HG03175 (cell line): Measurements from ENCODE around the gene RNF217.
"Not testable (repeated sequence)": the region's sequence is repeated elsewhere in the genome, so short reads cannot be mapped to it uniquely, and the experiment has no call there.

ENCODE experiments used
- ATAC-seq: cut with Tn5 transposase; IDR thresholded peaks from one replicate; pipeline ENCODE4 v1.9.1; 2021; ENCODE audit warnings: mild to moderate bottlenecking, moderate library complexity; ENCODE audit not compliant: unreplicated experiment

The RNF217 gene

GRCh38 chr6:125123051-125123450 is 160.8 kb downstream of the RNF217 start:
- ATAC-seq, result no peak

GRCh38 chr6:125123468-125124048 is 161.3 kb downstream of the RNF217 start:
- ATAC-seq, result no peak

DNA sequence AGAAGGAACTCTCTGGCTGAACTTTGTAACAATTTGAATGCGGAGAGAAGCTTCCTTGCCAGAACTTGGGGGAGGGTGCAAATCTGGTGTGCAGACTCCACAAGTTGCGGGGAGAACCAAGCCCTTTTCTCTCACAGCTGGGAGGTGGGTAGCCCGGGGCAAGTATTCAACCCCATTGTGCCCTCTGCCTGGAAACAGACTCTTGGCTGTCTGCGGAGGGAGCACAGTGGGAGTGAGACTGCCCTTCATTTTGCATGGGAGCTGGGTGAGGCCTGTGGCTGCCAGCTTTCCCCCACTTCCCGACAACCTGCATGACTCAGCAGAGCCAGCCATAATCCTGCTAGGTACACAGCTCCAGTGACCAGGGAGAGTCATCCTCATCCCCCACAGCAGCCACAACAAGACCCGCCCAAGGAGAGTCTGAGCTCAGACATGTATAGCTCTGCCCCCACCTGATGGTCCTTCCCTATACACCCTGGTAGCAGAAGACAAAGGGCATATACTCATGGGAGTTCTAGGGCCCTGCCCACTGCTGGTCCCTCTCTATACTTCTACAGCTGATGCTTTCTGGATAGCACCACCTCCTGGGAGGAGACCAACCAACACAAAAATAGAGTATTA is 161.9 kb downstream of the RNF217 start:
- ATAC-seq, result no peak

- ATAC-seq, result not testable (repeated sequence)
Observed at GRCh38 chr6:125125856-125126255, 163.6 kb downstream of the RNF217 start.

DNA sequence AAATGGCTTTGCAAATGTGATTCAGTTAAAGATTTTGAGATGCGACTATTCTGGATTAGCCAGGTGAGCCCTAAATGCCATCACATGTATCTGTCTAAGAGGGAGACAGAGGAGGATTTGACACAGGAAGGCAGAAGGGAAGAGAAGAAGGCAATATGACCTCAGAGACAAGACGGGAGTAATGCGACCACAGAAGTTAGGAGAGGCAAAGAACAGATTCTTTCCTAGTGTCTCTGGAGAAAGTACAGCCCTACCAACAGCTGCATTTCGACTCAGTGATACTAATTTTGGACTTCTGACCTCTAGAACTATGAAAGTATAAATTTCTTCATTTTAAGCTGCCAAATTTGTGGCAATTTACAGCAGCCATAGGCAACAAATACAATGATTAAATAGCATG is 167.1 kb downstream of the RNF217 start:
- no peak for ATAC-seq

GRCh38 chr6:125132058-125132457 is 169.8 kb downstream of the RNF217 start:
- ATAC-seq, result no peak

DNA sequence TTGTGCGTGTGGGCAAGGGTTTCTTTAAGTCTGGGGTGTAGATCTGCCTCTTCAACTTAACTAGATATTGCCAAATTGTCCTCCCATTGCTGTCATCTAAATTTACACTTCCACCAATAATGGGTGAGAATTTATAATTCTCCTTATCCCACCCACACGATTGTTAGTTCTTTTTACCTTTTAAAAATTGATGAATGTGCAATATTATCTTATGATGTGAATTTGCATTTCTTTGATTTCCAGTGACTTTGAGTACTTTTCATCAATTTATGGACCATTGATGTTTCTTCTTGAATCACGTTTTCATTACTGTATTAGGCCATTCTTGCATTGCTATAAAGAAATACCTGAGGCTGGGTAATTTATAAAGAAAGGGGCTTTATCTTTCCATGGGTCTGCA is 174.1 kb downstream of the RNF217 start:
- no peak for ATAC-seq

DNA sequence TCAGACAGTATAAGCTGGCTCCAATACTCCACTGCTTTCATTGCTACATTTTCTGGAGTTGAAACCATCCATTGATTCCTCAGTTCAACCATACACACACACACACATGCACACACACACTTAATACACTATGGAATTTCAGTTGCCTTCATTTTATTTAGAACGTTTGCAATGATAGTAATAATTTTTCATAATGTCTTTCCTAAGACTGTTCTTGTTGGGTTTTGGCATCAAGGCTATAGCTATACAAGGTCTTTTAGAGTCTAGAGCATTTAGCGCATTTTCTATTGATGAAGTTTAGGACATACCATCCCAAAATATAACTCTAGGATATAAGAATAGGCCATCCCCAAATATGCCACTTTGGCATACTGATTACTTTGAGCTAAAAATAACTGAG is 175.8 kb downstream of the RNF217 start:
- no peak for ATAC-seq

GRCh38 chr6:125140808-125141207 is 178.6 kb downstream of the RNF217 start:
- no peak for ATAC-seq
